Renal cortical epithelial cell (primary cell): ENCODE data around the gene SURF2. TPM values are rescaled to one million over a fixed set of nuclear protein-coding genes. Genes with fewer than 3 reads are reported as not detected.
"Not testable (repeated sequence)": the region's sequence is repeated elsewhere in the genome, so short reads cannot be mapped to it uniquely, and the experiment has no call there.

ENCODE experiments used
- DNase-seq: peaks from one replicate; pipeline ENCODE4 v3.0.0-alpha.2; 2011; ENCODE audit warnings: low read depth
- total RNA-seq: library from RNA; depleted of rRNA; stranded (reverse); fragments of >200 nt; gene quantifications from 2 replicates; pipeline ENCODE4 v1.2.3, GENCODE V29; 2014

SURF2 gene
- total RNA-seq, 1 donor from 2014 or later, result 9.9 TPM

DNA sequence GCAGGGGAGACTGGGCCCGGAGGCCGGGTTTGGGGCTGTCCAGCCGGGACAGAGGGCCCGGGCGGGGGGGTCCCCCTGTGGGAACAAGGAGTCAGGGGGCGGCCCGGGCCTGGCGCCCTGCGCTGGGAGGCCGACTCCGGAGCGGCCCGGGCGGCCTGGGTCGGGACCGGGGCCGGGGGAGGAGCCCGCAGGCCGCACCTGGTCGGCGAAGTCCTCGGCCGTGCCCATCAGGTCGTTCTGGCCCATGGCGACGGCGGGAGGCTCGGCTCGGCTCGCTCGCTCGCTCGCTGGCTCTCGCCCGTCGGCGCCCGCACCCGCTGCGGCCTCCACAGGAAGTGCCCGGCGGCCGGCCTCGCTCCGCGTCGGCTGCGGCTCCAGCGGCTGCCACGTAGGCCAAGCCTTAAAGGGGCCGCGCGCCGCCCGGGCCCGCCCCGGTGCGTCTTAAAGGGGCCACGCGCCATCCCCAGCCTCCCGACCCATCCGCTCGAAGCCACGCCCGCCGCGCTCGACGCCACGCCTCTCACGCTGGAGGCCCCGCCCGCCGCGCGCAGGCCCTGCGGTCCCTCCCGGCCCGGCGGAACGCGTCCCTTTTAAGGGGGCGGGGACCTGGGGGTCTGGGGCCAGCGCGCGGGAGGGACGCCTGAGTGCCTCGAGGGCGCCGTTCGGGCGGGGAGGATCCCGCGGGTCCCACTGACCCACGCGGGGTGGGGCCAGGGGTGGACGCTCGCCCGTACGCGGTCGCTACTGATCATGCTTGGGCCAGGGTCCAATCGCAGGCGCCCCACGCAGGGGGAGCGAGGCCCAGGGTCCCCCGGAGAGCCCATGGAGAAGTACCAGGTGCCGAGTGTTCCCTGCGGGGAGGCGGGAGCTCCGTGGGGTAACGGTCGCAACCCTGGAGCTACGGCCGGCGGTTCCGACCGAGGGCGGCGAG, 19.6 kb downstream of the SURF2 start, which contains the start of the genes STKLD1 and SURF4:
Gene STKLD1 (plus strand): TSS at position 643 of the 931 bp plus-strand sequence. CDS start 108 bp downstream, at position 751.
Gene SURF4 (minus strand): TSS at position 337 of the 931 bp plus-strand sequence. CDS start 91 bp downstream, at position 246.
- DNase-seq, result peak; percentile 80

DNA sequence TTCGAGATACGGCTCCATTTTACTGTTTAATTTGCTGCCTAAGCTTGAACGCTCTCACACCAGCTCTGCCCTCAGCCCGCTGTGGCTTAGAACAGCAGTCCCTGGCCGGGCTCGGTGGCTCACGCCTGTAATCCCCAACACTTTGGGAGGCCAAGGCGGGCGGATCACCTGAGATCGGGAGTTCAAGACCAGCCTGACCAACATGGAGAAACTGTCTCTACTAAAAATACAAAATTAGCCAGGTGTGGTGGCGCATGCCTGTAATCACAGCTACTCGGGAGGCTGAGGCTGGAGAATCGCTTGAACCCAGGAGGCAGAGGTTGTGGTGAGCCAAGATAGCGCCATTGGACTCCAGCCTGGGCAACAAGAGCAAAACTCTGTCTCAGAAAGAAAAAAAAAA, 20.9 kb downstream of the SURF2 start:
- DNase-seq, result not testable (repeated sequence)

- DNase-seq, result no peak
These were observed 21.4 kb downstream of the SURF2 start for GRCh38 chr9:133377721-133378216.

GRCh38 chr9:133378408-133378962, 22.1 kb downstream of the SURF2 start:
- no peak for DNase-seq

GRCh38 chr9:133379153-133380086, 23.1 kb downstream of the SURF2 start:
- DNase-seq, result no peak

GRCh38 chr9:133380734-133381133, 24.4 kb downstream of the SURF2 start:
- no peak for DNase-seq

DNA sequence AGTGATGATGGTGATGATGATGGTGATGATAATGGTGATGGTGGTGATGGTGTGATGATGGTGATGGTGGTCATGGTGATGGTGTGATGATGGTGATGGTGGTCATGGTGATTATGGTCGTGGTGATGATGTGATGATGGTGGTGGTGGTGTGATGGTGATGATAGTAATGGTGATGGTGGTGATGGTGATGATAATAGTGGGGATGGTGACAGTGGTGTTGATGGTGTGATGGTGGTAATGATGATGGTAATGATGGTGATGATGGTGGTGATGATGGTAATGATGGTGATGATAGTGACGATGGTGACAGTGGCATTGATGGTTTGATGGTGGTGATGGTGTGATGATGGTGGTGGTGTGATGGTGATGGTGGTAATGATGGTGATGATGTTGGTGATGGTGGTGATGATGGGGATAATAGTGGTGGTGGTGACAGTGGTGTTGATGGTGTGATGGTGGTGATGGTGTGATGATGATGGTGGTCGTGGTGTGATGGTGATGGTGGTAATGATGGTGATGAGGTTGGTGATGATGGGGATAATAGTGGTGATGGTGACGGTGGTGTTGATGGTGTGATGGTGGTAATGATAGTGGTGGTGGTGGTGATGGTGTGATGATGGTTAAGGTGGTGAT, 26.3 kb downstream of the SURF2 start:
- no peak for DNase-seq

DNA sequence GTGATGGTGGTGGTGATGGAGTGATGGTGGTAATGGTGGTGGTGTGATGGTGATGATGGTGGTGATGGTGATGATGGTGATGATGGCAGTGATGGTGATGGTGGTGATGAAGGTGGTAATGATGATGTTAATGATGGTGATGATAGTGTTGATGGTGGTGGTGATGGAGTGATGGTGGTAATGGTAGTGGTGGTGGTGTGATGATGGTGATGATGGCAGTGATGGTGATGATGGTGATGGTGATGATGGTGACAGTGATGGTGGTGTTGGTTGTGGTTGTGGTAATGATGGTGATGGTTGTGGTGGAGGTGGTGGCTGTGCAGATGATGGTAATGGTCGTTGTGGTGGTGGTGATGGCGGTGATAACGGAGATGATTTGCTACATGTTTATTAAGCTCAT, 27.1 kb downstream of the SURF2 start:
- DNase-seq, result no peak

GRCh38 chr9:133384736-133385321, 28.5 kb downstream of the SURF2 start:
- DNase-seq, result no peak

DNA sequence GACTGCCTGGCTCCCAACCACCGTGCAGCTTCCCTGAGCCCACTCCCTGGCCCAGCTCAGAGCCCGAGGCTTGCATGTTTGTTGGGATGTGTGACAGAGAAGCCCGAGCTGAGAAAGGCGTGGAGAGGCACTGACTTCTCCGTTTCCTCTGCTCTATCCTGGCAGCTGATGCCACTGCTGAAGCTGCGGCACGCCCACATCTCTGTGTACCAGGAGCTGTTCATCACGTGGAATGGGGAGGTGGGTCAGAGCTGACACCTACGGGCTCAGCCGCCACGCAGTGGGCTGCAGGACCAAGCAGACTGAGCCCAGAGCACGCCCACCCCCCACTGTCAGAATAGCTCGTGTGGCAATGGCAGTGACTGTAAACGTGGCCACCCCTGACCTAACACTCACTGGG, 29.1 kb downstream of the SURF2 start:
- no peak for DNase-seq

DNA sequence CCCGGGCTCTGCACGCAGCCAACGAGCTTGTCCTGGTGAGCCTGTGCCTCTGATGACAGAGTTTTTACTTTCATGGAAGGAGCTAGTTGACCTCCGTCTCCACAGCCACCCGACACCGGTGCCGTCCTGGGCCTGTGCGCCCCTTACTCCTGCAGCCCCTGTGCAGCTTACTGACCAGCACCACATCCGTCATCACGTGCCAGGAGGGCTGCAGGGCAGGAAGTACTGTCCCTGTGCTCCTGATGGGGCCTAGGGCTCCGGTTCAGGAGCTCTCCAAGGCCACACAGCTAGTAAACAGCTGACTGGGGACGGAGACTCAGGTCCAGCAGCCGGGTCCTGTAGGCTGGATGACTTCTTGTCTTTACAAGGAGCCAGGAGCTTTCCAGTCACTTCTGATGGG, 30.0 kb downstream of the SURF2 start:
- DNase-seq, result no peak

DNA sequence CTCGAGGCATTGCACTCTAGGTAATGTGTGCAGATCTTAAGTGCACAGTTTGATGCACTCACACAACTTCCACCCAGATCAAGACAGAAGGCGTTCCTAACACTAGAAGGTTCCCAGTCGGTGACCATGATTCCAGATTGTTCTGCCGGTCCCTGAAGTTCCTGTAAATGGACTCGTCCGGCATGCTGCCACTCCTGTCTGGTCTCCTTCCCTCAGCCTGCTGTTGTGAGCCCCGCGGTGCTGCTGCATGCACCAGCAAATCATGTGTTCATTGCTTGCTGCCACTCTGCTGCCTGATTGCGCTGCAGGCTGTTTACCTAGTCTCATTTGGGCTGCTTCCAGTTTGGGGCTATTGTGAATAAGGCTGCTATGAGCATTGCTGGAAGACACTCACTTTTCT, 31.3 kb downstream of the SURF2 start:
- DNase-seq, result peak; percentile 43

GRCh38 chr9:133389025-133389557, 32.7 kb downstream of the SURF2 start:
- DNase-seq, result no peak

- DNase-seq, result no peak
These were observed 33.2 kb downstream of the SURF2 start for GRCh38 chr9:133389562-133389961.

DNA sequence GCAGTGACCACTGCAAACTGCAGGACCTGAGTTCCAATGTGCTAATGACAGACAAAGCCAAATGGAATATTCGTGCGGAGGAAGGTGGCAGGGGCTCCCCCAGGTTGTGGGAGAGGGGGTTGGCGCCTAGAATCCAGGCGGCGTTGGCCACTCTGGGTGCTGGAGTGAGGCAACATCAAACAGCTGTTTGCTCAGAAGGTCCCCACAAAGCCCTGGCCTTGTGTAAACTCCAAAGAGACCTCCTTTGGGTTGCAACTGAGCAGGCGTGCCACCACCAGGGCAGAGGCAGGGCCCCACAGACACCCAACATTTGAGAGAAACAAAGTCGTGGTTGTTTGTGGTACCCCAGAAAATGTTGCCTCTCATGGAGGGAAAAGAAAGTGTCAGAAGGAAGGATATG, 34.4 kb downstream of the SURF2 start:
- no peak for DNase-seq

- not testable (repeated sequence) for DNase-seq
These were observed 35.1 kb downstream of the SURF2 start for GRCh38 chr9:133391449-133391848.

- not testable (repeated sequence) for DNase-seq
These were observed 36.0 kb downstream of the SURF2 start for GRCh38 chr9:133392308-133392707.

DNA sequence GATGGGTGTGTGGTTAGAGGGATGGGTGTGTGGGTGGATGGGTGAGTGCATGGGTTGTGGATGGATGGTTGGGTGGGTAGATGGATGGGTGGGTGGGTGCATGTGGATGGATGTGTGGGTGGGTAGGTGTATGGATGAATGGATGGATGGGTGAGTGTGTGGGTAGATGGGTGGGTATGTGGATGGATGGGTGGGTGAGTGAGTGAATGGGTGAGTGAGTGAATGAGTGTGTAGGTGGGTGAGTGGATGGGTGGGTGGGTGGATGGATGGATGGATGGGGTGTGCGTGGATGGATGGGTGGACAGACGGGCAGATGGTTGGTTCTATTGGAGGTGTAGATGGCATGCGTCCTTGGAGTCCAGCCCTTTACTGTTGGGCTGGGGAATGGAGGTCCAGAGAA, 37.0 kb downstream of the SURF2 start:
- no peak for DNase-seq

DNA sequence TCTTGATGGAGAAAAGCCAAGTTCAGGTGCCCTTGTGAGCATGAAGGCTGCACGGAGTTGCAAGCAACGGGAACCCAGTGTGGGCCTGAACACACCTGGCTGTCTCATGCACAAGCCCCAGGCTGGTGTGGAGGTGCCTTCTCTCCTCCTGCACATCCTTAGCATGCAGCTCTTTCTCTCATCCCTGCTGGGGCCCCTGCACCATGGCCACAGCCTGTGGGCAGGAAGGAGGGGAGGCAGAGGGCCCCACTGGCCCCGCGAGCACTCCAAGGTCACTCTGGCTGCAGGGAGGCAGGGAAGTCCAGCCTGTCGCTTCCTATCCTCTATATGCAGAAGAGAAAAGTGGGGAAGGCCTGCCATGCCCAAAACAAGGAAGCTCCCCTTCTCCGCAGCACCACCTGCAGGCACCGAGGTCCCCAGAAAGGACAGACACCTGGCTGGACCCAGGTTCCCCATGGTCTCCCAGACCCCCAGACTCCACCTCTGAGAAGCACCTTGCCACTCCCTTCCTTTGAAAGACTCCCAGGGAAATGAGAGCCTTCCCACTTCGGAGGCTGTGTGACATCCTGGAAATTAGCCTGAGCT, 38.4 kb downstream of the SURF2 start:
- no peak for DNase-seq

DNA sequence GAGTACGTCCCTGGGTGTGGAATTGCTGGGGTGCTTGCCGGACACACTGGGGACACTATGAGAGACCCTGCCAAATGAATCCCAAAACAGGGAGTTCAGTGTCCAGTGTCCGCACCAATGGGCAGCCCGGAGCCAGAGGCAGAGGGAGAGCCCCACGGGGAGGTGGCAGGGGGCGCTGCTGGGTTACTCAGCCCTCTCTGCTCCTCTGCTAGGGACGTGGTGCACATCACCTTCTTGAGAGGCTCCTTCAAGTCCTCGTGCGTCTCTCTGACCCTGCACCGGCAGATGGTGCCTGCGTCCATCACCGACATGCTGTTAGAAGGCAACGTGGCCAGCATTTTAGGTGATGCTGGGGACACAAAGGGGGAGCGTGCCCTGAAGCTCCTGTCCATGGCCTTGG, 40.6 kb downstream of the SURF2 start:
- no peak for DNase-seq
